HG02938 (cell line): ENCODE data around the gene CFAP410.

Experiments used
- ATAC-seq: cut with Tn5 transposase; IDR thresholded peaks from one replicate; pipeline ENCODE4 v1.9.1; 2021; ENCODE audit warnings: mild to moderate bottlenecking, moderate library complexity; ENCODE audit not compliant: unreplicated experiment

CFAP410 gene

DNA sequence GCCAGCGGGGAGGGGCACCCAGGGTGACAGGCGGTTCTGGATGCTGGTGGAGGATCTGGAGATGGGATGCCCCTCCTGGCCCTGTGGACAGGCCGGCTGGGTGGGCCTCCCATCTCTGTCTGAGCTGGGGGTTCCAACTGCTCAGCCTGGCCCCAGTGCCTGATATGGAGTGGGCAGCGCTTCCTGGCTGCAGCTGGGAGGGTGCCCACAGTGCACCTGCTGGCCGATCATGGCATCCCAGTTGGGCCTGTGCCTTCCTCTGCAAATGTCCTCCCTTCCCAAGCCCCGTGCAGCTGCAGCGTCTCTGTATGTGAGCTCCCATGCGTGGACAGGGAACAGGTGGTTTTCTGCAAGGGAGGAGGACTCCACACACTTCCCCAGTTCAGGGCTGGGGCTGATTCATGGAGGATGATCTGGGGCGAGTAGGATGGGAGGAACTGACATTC is 37.2 kb downstream of the CFAP410 start:
- no peak for ATAC-seq

DNA sequence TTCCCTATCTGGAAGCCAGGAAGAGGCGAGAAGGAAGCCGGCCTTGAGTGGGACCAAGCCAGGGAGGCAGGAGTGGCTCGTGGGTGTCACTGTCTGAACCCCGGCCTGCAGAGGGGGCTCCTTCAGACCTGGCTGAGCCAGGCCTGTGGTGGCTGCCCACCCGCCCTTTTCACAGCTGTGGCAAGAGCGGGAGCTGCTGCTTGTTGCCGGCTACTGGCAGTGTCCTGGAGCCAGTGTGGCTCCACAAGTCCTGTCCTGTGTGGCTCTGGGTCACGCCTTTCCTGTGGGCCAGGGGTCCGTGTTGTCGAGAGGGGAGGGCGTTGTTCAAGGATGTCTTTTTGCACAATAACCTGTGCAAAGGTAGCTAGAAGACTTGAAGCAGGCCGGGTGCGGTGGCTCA is 38.0 kb downstream of the CFAP410 start:
- ATAC-seq = no peak

DNA sequence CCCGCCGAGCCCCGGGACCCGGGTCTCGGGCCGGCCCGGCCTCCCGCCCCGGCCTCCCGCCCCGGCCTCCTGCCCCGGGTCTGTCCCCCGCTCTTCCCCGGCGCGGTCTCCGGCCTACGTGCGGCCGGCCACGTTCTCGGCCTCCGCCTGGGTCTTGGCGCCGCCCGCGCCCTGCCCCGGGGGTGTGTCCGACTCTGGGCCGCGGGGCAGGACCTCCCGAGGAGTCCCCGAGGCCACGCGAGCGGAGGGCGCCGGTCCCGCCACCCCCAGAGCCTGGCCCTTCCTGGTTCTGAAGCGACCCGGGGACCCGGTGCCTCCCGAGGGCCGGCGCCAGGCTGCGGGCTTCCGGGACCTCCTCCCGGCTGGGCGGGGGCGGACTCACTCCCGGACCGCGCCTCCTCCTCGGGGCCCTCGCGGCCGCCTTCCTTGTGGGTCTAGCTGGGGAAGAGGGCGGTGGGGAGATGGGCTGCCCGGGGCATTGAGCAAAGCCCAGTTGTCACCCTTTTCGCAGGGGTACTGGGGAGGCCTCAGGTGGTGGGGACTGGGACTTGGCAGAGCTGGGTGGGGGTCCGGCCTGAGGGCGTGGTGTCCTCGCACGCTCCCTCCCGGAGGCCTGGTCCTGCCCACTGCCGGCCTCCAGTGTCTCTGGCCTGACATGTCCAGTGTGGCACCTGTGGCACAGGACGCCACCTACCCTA is 38.8 kb downstream of the CFAP410 start:
- ATAC-seq = peak; percentile 32

DNA sequence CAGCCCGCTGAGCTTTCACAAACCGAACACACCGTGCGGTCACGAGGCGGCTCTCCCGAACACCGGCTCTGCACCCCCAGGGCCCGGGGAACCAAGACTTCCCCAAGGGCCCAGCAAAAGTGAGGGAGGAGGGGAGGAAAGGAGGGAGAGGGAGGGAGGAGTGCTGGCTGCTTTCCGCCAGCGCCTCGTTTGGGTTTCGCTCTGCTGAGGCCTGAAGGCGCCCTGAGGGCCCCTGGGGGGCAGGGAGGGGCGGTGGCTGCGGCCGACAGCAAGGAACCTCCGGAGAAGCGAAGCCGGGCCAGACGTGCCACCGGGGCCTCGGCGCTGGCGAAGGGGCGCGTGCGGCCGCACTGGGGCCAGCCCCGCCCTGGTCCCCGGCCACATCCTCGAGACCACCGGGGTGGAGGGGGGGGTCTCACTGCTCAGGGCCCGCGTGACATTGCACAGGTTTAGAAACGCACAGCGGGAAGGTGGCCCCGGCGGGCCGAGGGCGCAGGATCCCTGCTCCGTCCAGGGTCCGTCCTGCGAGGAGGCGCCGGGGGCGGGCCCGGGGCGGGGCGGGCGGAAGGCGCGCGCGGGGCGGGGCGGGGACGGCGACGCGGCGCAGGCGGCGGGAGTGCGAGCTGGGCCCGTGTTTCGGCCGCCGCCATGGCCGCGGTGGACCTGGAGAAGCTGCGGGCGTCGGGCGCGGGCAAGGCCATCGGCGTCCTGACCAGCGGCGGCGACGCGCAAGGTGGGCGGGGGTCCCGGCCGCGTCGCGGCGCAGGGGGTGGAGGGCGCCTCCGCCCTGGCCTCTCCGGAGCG is 39.5 kb downstream of the CFAP410 start, which contains the start of gene PFKL:
PFKL (plus strand) TSS at position 596 of the 804 bp plus-strand sequence; CDS start at position 649, 53 bp downstream.
- ATAC-seq = peak; percentile 33

DNA sequence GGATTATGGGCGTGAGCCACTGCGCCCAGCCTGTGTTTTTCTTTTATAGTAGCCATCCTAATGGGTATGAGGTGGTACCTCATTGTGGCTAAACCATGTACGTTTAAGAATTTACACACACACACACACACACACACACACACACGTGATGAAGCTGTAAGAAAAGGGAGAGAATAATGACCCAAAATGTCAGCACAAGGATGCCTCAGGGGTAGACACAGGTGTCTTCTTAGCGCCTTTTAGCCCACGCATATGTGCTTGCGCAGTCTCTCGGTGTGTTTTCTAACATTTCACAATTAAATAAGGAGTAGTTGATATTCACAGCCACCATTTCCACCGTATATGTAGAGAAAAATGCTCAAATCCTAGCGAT is 40.1 kb downstream of the CFAP410 start:
- no peak for ATAC-seq

DNA sequence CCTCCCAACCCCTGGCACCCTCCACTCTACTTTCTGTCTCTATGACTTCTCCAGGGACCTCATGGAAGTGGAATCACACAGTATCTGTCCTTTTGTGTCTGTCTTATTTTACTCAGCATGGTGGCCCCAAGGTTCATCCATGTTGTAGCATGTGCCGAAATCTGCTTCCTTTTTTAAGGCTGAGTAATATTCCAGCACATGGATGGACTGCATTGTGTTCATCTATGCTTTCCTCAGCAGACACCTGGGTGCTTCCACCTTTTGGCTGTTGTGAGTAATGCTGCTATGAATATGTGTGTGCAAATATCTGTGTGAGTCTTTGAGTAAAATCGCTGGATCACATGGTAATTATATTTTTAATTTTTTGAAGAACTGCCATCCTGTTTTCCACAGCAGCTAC is 40.9 kb downstream of the CFAP410 start:
- ATAC-seq = no peak

DNA sequence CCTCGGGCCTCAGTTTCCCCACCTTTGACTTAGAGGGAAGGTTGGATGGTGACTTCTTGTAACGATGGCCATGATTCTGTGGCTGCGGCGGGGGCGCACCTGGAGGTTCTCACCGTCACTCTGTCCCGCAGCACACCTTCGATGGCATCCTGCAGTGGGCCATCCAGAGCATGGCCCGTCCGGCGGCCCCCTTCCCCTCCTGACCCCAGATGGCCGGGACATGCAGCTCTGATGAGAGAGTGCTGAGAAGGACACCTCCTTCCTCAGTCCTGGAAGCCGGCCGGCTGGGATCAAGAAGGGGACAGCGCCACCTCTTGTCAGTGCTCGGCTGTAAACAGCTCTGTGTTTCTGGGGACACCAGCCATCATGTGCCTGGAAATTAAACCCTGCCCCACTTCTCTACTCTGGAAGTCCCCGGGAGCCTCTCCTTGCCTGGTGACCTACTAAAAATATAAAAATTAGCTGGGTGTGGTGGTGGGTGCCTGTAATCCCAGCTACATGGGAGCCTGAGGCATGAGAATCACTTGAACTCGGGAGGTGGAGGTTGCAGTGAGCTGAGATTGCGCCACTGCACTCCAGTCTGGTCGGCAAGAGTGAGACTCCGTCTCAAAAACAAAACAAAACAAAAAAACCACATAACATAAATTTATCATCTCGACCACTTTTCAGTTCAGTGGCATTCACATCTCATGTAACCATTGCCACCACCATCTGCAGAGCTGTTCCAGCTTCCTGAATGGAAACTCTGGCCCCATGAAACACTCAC is 41.5 kb downstream of the CFAP410 start:
- no peak for ATAC-seq

DNA sequence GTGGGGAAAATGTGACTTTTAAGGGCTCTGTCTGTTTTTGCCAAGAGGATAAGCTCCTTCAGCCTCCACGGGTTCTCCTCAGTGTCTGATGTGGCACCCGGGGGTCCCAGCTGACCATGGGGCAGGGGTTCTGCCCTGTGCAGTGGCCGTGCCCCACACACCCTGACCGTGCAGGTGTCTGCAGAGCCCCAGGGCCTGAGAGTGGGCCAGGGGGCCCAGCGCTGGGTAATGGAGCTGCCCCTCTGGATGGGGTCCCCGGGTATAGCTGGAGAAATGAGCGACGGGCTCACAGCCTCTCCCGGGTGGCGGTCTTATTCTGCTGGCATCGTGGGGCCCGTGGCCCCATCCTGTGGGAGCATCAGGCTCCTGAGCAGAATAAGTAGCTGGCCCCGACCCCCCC is 42.3 kb downstream of the CFAP410 start:
- no peak for ATAC-seq

DNA sequence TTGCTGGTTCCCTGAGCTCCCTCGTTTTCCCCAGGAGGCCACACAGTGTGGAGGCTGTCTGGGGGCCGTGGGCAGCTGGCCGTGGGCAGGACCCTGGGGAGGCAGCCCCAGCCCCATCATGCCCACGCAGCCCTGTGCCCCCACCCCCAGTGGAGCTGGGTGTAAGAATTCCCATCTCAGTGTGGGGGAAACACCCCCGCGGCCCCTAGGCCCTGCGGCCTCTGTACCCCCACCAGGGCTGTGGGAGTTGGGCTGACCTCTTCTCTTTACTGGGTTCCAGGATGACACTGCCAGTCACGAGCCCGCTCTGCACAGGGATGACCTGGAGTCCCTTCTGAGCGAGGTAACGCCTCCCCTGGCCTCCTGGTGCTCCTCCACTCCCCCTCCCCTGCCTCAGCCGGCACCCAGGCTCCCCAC is 43.1 kb downstream of the CFAP410 start:
- ATAC-seq = no peak

DNA sequence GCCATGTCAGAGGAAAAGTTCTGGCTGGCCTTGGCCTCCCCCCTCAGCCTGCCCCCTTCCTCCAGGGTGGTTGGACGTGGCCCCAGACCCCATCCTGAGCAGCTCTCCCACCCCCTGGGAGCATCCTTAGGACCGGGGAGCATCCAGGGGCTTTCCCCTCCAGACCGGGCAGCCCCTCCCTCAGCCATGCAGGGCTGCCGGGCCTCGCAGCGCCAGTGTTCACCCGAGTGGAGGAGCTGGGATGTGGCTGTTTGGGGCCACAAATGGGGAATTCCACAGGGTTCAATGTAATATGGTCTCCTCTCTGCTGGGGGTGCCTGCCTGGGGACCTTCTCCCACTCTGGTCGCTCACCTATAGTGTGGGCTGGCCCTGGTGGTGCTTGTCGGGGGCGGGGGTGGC is 43.5 kb downstream of the CFAP410 start:
- no peak for ATAC-seq

DNA sequence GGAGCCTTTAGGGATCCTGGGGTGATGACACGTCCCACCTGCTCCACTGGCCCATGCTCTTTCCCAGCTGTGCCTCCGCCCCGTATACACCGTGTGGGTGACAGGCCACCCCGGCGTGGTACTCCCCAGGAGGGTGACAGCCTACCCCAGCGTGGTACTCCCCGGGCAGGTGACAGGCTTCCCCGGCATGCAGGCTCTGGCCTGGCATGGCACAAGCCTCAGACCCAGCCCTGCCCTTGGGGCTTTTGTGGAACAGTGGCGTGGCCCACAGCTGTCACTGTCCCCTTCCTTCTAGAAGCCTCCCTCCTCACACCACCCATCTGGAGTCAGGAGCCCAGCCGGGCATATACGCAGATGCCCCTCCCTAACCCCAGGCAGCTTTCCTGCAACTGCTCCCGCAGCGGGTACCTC is 44.0 kb downstream of the CFAP410 start:
- ATAC-seq = no peak

DNA sequence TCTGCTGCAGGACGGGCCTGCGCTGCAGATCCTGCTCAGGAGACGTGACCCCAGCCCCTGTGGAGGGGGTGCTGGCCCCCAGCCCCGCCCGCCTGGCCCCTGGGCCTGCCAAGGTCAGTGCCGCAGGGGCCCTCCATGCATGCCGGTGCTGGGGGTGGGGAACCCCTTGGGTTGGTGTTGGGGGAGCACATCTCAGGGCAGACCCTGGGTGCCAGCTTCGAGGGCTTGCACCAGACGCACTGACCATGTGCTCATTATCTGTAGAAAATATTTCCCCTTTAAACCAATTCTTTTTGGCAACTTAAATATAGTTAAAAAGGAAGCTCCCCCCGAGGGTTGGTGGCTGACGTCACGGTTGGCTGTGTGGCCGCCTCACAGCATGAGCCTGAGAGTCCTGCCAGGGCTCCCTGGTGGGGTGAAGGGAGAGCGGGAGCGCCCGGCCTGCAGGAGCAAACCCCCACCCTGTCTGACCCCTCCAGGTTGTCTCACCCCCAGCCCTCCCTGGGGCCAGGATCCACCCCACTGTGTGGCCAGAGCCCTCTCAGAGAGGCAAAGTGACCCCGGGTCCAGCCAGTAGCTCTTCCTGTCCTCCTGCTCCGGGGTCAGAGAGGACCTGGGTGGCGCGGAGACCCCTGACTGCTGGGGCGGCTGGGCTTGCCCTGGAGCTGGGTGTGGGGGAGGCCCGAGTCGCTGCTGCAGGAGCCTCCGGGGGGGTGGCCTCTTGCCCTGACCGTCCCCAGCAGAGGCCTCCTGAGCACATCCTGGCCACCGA is 44.6 kb downstream of the CFAP410 start:
- no peak for ATAC-seq

DNA sequence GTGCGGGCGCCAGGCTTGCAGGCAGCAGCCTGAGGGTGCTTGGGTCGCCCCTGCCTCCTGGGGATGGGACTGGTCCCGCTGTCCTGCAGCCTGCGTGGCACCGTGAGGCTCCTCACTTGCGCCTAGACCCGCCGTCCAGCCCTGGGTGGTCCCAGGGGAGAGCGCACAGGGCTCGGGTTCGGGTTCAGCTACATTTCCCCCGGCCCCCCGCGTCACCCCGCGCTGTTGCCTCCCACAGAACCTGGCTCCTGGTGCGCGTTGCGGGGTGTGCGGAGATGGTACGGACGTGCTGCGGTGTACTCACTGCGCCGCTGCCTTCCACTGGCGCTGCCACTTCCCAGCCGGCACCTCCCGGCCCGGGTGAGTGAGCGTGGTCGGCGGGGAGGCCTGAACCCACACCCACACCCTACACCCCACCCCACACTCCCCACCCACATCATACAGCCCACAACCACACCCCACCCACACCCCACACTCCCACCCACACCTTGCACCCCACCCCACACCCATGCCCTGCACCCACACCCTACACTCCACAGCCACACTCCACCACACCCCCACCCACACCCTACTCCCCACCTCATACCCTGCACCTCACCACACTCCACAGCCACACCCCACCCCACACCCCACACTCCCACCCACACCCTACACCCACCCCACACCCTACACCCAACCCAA is 45.5 kb downstream of the CFAP410 start:
- ATAC-seq = no peak

DNA sequence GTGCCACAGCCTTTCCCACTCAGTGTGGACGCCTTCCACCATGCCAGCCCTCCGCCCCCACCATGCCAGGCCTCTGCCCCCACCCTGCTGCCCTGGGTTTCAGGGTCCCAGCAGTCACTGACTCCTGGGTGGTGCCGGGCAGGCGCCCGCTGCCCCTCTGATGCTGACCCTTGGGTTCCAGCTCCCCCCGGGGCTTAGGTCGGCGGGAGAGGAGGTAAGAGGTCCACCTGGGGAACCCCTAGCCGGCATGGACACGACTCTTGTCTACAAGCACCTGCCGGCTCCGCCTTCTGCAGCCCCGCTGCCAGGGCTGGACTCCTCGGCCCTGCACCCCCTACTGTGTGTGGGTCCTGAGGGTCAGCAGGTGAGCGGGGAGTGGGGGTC is 46.4 kb downstream of the CFAP410 start:
- ATAC-seq = no peak

DNA sequence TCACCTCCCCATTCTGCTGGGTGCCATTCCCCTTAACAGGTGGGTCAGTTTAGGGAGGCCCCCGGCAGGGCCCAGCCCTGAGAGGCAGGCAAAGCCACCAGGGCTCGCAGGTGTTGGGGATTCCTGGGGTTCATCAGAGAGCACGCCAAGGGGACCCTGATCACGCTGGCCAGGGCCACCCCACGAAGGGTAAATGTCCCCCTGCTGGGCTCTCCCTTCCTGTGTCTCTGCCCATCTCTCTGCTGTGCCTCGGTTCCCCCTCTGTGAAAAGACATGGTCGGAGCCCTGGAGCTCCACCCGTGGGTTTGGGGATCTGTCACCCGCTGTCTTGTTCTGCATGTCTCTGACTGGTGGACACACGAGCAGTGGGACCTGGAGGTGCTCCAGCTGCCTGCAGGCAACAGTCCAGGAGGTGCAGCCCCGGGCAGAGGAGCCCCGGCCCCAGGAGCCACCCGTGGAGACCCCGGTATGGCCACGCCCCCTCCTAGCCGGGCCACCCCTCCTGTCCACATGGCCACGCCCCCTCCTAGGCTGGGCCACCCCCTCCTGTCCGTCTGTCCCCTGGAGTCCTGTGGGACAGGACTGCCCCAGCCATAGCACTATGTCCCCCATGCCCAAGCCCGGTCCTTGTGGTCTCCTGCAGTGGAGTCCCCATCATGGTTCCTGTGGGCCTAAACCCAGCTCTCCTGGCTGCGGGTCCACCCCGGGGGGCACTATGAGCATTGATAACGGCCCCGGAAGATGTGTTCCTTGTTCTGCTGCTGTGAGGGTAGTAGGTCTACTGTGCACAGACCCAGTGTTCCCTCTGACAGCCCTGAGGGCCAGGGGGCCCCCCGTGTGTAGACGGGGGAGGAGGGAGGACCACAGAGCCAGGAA is 47.0 kb downstream of the CFAP410 start:
- no peak for ATAC-seq

DNA sequence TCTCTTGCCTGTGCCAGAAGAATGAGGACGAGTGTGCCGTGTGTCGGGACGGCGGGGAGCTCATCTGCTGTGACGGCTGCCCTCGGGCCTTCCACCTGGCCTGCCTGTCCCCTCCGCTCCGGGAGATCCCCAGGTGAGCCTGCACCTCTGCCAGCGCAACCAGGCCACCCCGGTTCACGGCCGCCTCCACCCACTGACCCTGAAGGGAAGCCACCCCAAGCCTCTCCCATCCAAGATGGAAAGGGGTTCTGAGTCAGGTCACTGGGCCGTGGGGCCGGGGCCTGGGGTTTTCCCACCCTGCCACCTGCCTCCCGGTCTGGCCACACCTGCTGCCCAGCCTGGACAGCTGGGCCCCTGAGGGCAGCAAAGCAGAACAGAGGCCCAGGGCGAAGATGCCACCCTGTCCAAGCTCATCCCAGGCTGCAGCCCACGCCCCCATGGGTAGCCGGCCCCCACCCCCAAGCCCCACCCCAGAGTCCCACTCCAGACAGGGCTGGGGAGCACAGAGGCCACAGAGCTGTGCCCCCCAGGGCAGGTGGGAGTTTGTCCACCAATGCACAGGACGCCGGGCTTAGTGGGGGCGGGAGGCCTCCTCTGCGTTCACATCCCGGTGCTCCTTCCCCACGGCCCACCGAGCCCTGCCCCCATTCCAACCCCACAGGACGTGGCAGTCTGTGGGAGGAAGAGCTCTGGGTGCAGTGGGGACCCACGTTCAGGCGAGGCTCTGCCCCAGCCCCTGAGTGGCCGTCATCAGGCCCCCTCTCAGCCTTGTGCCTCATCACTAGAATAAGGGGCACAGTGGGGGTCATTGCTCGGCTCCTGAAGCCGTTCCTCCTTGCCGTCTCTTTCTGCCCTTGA is 47.9 kb downstream of the CFAP410 start:
- ATAC-seq = no peak

DNA sequence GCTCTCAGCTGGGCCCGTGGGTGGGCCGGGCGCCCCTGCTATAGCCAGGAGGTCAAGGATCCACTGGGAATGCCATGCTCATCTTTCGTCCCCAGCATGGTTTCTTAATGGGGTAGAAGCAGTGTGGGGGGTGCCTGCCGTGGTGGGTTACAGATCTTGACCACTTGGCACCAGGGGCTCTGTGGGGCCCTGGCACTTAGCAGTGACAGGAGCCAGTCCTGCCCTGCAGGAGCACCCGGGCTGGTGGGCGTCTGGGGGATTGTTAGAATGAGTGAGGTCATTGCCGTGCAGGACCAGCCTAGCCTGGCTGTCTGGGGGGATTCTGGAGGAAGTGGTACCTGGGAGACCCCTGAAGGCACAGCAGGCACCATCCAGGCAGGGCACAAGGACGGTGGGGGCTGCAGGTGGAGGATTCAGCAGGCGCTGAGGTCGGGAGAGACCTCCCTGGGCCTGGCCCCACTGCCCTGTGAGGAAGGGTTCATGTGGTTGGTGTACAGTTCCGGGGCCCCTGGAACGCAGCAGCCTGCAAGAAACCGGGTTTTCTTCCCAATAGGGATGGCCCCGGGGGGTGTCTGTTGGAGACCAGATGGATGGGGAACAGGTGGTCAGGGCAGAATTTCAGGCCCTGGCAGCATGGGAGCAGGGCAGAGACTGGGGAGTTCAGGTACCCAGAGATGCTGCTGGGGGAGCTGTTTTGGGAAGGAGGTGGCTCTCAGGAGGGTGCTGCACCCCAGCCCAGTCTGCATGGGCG is 48.7 kb downstream of the CFAP410 start:
- no peak for ATAC-seq
